ENCODE measurements around the gene CCDC197. TPM values are rescaled to one million over a fixed set of nuclear protein-coding genes. Genes with fewer than 3 reads are reported as not detected.
A peak's percentile ranks its signal among the peaks of the same experiment; 100 is the strongest.

The CCDC197 gene
- total and polyA plus RNA-seq, 9 donors = not detected

GRCh38 chr14:94051779-94052178 lies 54.7 kb downstream of the CCDC197 start:
- intact Hi-C loops (cut with DNase I) = loop anchor here in 2 of 4 donors (5.0 kb wide), 2 partner anchors 76 to 86 kb away; partner anchors contain the start of gene IFI27L2 (in 1 of the 2)
- no peak for TF ChIP-seq EP300 (IDR thresholded peaks at IDR 0.05)
- TF ChIP-seq CTCF (IDR thresholded peaks at IDR 0.05) = no peak
- TF ChIP-seq POLR2A (IDR thresholded peaks at IDR 0.05) = no peak
- no peaks in the 10 kb centered on the region for H3K36me3 ChIP-seq
- H3K27ac ChIP-seq = peak overlapping the region in 1 of 2 donors; percentile 10
- 59 to 68% (median 66%) methylated on average over 3 of the region's 3 CpGs for WGBS, 3 donors
- no peak overlapping the region for H3K4me3 ChIP-seq
- peak in 1 of 5 donors; percentile 11 for DNase-seq
- H3K27me3 ChIP-seq = no peaks in the 10 kb centered on the region
- no peaks in the 10 kb centered on the region for H3K9me3 ChIP-seq
- no peaks in the 10 kb centered on the region for H3K4me1 ChIP-seq (ENCODE audit: insufficient read depth)

GRCh38 chr14:94052199-94052598 lies 55.1 kb downstream of the CCDC197 start:
- no peak for TF ChIP-seq POLR2A (IDR thresholded peaks at IDR 0.05)
- no peak for TF ChIP-seq EP300 (IDR thresholded peaks at IDR 0.05)
- TF ChIP-seq CTCF (IDR thresholded peaks at IDR 0.05) = no peak
- H3K4me3 ChIP-seq = no peak overlapping the region
- no peak overlapping the region for H3K27ac ChIP-seq
- no peaks in the 10 kb centered on the region for H3K27me3 ChIP-seq
- H3K4me1 ChIP-seq (ENCODE audit: insufficient read depth) = no peaks in the 10 kb centered on the region
- no peaks in the 10 kb centered on the region for H3K9me3 ChIP-seq
- no peaks in the 10 kb centered on the region for H3K36me3 ChIP-seq
- no peak for DNase-seq
- WGBS, 3 donors = 84 to 94% (median 84%) methylated on average over 1 of the region's 1 CpG
- intact Hi-C loops (cut with DNase I) = loop anchor here in 2 of 4 donors (5.0 kb wide), 2 partner anchors 75 to 85 kb away; partner anchors contain the start of gene IFI27L2 (in 1 of the 2)

- no peak for TF ChIP-seq EP300 (IDR thresholded peaks at IDR 0.05)
- DNase-seq = peak in 1 of 5 donors; percentile 1
- Histone ChIP-seq H3K9me3 (no peaks in the 10 kb centered on the region), H3K36me3 (no peaks in the 10 kb centered on the region), H3K4me3 (no peak overlapping the region), H3K4me1 (ENCODE audit: insufficient read depth) (peaks cover 3% of the 10 kb centered on the region), H3K27me3 (no peaks in the 10 kb centered on the region), H3K27ac (no peak overlapping the region)
- intact Hi-C loops (cut with DNase I) = loop anchor here in 2 of 4 donors (5.0 kb wide), 2 partner anchors 75 to 85 kb away; partner anchors contain the start of gene IFI27L2 (in 1 of the 2)
- 87 to 94% (median 93%) methylated on average over 4 of the region's 4 CpGs for WGBS, 3 donors
These were observed 55.6 kb downstream of the CCDC197 start for GRCh38 chr14:94052662-94053061.

- Histone ChIP-seq H3K9me3 (no peaks in the 10 kb centered on the region), H3K27me3 (no peaks in the 10 kb centered on the region), H3K4me1 (ENCODE audit: insufficient read depth) (peaks cover 7% of the 10 kb centered on the region), H3K27ac (no peak overlapping the region), H3K36me3 (no peaks in the 10 kb centered on the region), H3K4me3 (no peak overlapping the region)
- DNase-seq = peak in 1 of 5 donors; percentile 2
- 90 to 100% (median 94%) methylated on average over 1 of the region's 1 CpG for WGBS, 3 donors
- TF ChIP-seq CTCF (IDR thresholded peaks at IDR 0.05) = no peak
- no peak for TF ChIP-seq EP300 (IDR thresholded peaks at IDR 0.05)
- no peak for TF ChIP-seq POLR2A (IDR thresholded peaks at IDR 0.05)
- intact Hi-C loops (cut with DNase I) = loop anchor here in 2 of 4 donors (5.0 kb wide), 2 partner anchors 73 to 83 kb away; partner anchors contain the start of gene IFI27L2 (in 1 of the 2)
These were observed 57.3 kb downstream of the CCDC197 start for GRCh38 chr14:94054401-94054800.

- Histone ChIP-seq H3K9me3 (no peaks in the 10 kb centered on the region), H3K36me3 (no peaks in the 10 kb centered on the region)
These were observed 57.8 kb downstream of the CCDC197 start for GRCh38 chr14:94054936-94055335.

More at GRCh38 chr14:94054936-94055335, 57.8 kb downstream of the CCDC197 start:
- H3K4me1 ChIP-seq (ENCODE audit: insufficient read depth) = peaks cover 8% of the 10 kb centered on the region
- DNase-seq = peak in 1 of 5 donors; percentile 0
- intact Hi-C loops (cut with DNase I) = loop anchor here in 2 of 4 donors (5.0 kb wide), 2 partner anchors 72 to 82 kb away; partner anchors contain the start of gene IFI27L2 (in 2 of the 2)
- no peak for TF ChIP-seq POLR2A (IDR thresholded peaks at IDR 0.05)
- no peak for TF ChIP-seq EP300 (IDR thresholded peaks at IDR 0.05)
- no peak for TF ChIP-seq CTCF (IDR thresholded peaks at IDR 0.05)
- 93% methylated on average over 7 of the region's 7 CpGs for WGBS, 3 donors
- H3K4me3 ChIP-seq = no peak overlapping the region
- H3K27me3 ChIP-seq = no peaks in the 10 kb centered on the region
- no peak overlapping the region for H3K27ac ChIP-seq

Measured in ovary (tissue), 9 donors.